AG09319 (cell line): ENCODE measurements around the gene TNP2.

Experiments
- DNase-seq: peaks from one replicate; pipeline ENCODE4 v3.0.0-alpha.2; 2010; ENCODE audit warnings: low read depth; ENCODE audit errors: extremely low read depth
- CTCF ChIP-seq: IDR thresholded peaks from 2 replicates; pipeline ENCODE4 v1.5.1; 2011; ENCODE audit warnings: low read depth, mild to moderate bottlenecking, inconsistent platforms, low read length, moderate library complexity

TNP2 gene

GRCh38 chr16:11219178-11219577 lies 49.9 kb downstream of the TNP2 start:
- no peak for DNase-seq
- no peak for TF ChIP-seq CTCF

GRCh38 chr16:11218604-11218962 lies 50.5 kb downstream of the TNP2 start:
- DNase-seq: no peak
- peak; percentile 30 for TF ChIP-seq CTCF
